RPMI8226 (cell line): ENCODE measurements around the gene IKZF5.

ENCODE experiments used
- DNase-seq: peaks from one replicate; pipeline ENCODE4 v3.0.0-alpha.2; 2015

The IKZF5 gene

DNA sequence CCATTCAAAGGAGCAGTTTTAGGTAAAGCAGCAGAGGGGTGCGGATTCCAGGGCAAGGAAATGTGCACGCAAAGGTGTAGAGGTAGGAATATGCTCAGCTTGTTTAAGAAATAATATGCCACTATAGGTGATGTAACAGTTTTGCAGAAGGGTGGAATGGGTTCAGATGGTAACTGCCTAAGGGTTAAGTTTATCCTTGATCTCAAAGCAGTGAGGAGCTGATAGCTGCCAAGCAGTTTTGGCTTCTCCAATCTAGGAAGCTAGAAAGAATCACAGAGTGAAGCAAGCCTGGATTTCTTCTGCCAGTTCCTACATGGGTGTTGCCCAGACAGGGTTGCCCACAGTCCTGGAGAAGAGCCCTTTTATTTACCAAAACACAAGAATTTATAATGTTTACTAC lies 6.2 kb upstream of the IKZF5 start:
- no peak for DNase-seq

DNA sequence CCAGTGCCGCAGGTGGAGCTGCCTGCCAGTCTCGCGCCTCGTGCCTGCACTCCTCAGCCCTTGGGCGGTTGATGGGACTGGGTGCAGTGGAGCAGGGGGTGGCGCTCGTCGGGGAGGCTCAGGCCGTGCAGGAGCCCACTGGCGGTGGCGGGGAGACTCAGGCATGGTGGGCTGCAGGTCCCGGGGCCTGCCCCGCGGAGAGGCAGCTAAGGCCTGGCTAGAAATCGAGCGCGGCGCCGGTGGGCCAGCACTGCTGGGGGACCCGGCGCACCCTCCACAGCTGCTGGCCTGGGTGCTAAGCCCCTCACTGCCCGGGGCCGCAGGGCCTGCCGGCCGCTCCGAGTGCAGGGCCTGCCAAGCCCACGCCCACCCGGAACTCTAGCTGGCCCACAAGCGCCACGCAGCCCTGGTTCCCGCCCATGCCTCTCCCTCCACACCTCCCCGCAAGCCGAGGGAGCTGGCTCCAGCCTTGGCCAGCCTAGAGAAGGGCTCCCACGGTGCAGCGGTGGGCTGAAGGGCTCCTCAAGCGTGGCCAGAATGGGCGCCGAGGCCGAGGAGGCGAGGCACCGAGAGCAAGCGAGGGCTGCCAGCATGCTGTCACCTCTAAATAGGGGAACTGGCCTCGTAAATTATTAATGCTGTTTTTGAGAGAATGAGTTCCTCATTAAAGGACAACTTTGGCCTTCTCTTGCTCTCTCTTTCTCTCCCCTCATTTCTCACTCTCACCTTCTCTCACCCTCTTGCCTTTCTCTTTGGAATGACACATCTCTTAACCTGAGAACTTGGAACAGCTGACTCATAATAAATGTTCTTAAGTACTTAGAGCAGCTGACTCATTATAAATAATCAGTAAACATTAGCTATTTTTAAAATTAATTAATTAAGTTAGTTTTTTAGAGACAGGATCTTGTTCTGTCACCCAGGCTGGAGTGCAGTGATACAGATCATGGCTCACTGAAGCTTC lies 5.1 kb upstream of the IKZF5 start:
- DNase-seq, result no peak

GRCh38 chr10:123011987-123012386 lies 3.4 kb upstream of the IKZF5 start:
- no peak for DNase-seq

- DNase-seq, result peak; percentile 7
Measured at GRCh38 chr10:123009105-123009820, 668 bp upstream of the IKZF5 start.

DNA sequence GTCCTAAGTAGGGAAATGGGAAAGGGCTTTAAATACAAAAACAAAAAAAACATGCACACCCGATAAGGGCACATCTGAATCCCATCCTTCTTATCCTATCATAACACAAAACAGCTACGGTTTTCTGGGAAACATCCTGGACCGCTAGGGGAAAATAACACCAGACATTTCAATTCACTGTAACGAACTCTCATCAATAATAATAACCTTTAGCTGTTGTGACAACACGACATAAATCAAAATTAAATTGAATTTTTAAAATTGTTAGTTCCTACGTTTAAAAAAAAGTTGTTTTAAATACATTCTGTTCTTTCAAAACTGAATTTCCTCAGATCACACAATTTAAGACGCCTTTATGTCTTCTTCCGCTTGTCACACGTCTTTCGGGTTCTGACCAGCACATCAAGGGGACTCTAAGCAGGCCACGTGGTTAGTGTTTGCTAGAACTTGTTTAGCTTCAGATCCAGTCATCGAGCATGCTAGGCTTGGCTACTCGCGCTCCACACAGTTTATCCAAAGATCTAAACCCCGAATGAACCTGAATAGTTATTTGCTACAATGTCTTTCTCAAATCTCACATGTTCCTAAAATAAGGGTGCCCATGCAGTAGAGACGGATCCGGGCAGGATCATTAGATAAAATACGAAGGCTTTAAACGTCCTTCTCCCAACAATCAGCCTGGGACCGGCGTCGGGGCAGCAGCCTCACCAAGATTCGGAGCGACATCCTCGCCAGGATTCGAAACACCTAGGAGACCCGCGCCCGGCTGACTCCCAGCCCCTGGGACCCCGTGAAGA lies 839 bp downstream of the IKZF5 start:
- DNase-seq, result peak; percentile 61

GRCh38 chr10:123004298-123004697 lies 4.3 kb downstream of the IKZF5 start:
- no peak for DNase-seq

DNA sequence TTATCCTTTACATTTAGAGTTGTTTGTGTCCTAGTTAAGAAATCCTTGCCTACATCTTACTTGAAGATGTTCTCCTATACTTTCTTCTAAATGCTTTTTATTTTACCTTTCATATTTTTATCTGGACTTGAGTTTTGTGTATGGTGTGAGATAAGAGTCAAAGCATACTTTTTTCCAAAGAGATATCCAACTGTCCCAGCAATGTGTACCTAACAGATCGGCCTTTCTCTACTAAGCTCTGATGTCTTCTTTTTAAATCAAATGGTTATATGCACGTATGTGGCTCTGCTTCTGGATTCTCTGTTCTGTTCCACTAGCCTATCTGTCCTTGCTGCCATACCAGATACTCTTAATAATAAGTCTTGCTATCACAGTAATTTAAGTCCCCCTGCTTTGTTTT lies 7.2 kb downstream of the IKZF5 start:
- no peak for DNase-seq

DNA sequence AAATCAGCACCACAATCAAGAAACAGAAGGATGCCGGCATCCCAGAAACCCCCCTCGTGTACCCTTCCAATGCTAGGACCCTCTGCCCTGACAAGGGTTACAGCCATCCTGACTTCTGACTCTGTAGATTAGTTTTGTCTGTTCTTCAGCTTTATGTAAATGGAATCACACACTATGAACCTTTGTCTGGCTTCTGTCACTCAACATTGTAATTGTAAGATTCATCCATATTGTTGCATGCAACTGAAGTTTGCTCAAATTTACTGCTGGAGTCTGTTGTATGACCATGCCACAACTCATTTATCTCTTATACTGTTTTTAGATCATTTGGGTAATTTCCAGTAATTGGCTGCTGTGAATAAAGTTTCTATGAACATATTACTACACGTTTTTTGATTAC lies 8.4 kb downstream of the IKZF5 start:
- no peak for DNase-seq

- DNase-seq, result no peak
Measured at GRCh38 chr10:122999347-122999746, 9.2 kb downstream of the IKZF5 start.

DNA sequence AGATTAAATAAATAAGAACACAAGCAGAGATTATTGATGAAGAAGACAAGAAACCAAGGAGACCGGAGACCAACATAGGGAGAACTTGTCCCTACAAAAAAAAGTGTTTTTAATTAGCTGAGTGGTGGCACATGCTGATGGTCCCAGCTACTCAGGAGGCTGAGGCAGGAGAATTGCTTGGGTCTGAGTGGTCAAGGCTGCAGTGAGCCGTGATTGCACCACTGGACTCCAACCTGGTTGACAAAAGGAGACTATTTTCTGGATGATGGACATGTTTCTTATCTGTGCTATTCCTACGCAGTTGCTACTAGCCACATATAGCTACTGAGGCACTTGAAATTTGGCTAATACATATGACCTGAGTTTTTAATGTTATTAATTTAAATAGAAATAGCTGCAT lies 9.7 kb downstream of the IKZF5 start:
- DNase-seq, result no peak

DNA sequence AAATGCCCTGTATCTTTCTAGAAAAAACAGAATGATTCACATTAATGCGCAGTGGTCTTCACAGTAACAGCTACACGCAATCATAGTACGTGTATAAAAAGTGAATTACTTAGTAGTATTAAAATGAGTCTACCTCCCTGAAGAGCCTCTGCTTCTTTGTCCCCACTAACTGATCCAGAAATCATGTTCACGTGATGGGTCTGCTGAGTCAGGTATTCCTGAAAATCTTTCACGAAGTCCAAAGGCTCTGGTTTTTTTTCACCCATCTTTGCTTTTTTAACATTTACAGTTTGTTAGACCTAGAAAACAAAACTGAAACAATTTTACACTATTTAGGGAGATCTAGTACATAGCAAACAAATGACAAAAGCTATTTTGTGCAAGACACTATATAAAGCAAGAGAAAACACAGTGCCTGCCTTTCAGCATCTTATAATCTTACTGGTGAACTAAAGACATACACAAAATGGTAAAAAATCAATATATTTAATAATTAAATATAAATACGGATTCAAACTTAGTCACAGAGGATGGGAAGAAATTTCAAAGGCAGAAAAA lies 10.2 kb downstream of the IKZF5 start:
- DNase-seq, result no peak

DNA sequence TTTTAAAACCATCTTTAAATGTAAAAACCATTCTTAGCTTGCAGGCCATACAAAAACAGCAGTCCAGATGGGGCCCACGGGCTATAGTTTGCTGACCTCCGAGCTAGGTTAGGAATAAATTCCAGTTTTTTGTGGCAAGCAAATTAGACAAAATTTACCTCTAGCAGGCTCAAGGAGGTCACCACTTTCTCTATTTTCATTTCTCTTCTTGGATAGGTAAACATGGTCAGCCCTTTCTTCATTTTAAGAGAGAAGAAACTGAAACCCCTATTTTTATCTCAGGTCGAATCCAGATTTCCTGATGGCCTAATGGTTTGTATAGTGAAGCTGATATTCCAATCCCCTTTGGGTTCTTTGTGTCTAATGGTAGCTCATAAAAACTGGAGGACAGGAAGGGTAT lies 10.7 kb downstream of the IKZF5 start:
- DNase-seq, result no peak

GRCh38 chr10:122995936-122996335 lies 12.7 kb downstream of the IKZF5 start:
- no peak for DNase-seq

DNA sequence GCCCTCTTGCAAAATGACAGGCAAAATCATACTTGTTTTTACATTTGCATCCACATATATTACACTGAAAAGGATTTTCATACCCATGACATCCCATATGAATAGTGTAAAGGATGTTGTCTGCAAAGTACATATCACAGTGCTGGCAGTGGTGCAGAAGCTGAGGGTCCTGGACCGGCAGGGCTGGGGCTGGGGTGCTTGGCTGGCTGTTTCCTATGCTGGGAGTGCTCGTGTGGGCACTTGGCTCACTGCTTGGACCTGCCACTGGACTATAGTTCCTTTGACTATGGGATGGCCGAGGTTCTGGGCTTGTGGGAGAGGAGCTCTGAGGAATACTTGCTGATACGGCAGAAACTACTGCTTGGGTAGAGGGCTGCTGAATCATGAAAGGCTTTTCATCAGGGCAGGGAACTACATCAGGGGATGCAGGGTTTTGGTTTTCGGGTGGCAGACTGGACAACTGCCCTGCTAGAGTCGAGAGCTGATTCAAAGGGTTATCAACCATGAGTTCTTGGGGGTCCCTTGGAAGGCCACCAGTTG lies 14.7 kb downstream of the IKZF5 start:
- no peak for DNase-seq

- DNase-seq, result no peak
Measured at GRCh38 chr10:122992031-122992585, 16.5 kb downstream of the IKZF5 start.

DNA sequence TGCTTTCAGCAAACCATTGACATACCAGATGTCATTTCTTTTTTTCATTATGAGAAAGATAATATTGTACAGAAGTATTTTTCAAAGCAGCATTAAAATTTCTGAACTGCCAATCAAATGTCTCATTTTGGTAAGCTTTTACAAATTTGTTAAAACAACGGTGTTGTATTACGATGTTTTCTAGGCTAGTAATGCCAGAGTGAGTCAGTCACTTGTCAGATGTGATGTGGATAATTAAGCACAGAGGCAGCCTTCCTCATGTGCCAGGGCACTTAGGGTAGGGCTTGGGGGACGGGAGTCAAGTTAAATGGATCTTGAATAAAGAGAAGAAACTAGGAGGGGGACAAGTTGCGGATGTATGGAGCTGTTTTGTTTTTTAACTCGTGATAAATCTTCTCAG lies 18.3 kb downstream of the IKZF5 start:
- DNase-seq, result no peak

DNA sequence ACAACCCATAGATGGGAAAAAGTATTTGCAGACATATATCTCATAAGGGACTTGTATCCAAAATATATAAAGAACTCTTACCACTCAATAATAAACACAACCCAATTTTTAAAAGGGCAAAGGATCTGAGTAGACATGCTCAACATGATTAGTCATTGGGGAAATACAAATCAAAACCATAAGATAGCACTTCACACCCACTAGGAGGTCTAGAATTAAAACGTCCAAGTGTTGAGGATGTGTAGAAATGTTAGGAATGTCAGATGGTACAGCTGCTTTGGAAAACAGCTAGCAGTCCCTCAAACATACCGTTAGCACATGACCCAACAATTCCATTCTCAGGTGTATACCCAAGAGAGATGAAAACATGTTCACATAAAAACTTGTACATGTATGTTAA lies 20.1 kb downstream of the IKZF5 start:
- no peak for DNase-seq

GRCh38 chr10:122986335-122986734 lies 22.3 kb downstream of the IKZF5 start:
- no peak for DNase-seq

- DNase-seq, result no peak
Measured at GRCh38 chr10:122984708-122985107, 23.9 kb downstream of the IKZF5 start.

DNA sequence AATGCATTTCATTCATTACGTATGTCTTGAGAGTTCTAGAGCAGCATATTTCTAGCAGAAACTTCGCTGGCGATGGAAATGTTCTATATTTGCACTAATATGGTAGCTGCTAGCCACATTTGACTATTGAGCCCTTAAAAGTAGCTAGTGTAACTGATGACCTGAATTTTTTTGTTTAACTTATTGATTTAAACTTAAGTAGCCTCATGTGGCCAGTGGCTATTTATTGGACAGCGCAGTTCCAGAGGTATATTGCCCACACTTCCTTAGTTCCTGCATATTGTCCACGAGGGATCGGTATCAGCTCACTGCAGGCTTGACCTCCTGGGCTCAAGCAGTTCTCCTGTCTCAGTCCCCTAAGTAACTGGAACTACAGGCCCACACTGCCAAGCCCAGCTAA lies 24.7 kb downstream of the IKZF5 start:
- no peak for DNase-seq

- peak; percentile 24 for DNase-seq
Measured at GRCh38 chr10:122981066-122981464, 27.5 kb downstream of the IKZF5 start.
